Endometrial microvascular endothelial cells (primary cell): ENCODE measurements around the gene KRTAP12-3. TPM values are rescaled to one million over a fixed set of nuclear protein-coding genes. Genes with fewer than 3 reads are reported as not detected.
"Not testable (repeated sequence)": the region's sequence is repeated elsewhere in the genome, so short reads cannot be mapped to it uniquely, and the experiment has no call there.

Experiments
- in situ Hi-C: cut with HindIII; loops from 2 replicates; pipeline ENCODE4 v1.10.0; 2017; ENCODE audit warnings: low sequenced_read_pairs, low pct_unique_long_range_greater_than_20kb; ENCODE audit errors: inconsistent ontology term
- total RNA-seq: library from RNA; depleted of rRNA; stranded (reverse); fragments of >200 nt; gene quantifications from one replicate; pipeline ENCODE4 v1.2.3, GENCODE V29; 2015; ENCODE audit errors: inconsistent ontology term

The KRTAP12-3 gene
- total RNA-seq, 1 donor from 2014 or later: not detected

GRCh38 chr21:44626262-44626661 lies 31.5 kb upstream of the KRTAP12-3 start:
- in situ Hi-C loops: no loop called here

GRCh38 chr21:44626673-44627143 lies 31.0 kb upstream of the KRTAP12-3 start, which contains the start of gene KRTAP10-9:
Gene KRTAP10-9, plus strand, starts transcription at chr21:44627093. Its CDS starts 79 bp downstream, at chr21:44627172.
- in situ Hi-C loops: no loop called here

GRCh38 chr21:44627181-44627822 lies 30.4 kb upstream of the KRTAP12-3 start:
- in situ Hi-C loops: not testable (repeated sequence)

- in situ Hi-C loops: not testable (repeated sequence)
Observed at GRCh38 chr21:44627831-44628233, 29.9 kb upstream of the KRTAP12-3 start.

GRCh38 chr21:44628707-44629391 lies 28.9 kb upstream of the KRTAP12-3 start:
- in situ Hi-C loops: no loop called here

GRCh38 chr21:44630440-44630839 lies 27.3 kb upstream of the KRTAP12-3 start:
- in situ Hi-C loops: no loop called here

- in situ Hi-C loops: no loop called here
Observed at GRCh38 chr21:44632067-44632466, 25.7 kb upstream of the KRTAP12-3 start.

- in situ Hi-C loops: no loop called here
Observed at GRCh38 chr21:44636209-44637017, 21.3 kb upstream of the KRTAP12-3 start.

GRCh38 chr21:44637018-44637850 lies 20.5 kb upstream of the KRTAP12-3 start, which contains the start of gene KRTAP10-10:
Gene KRTAP10-10, plus strand, starts transcription at chr21:44637356. Its CDS starts 62 bp downstream, at chr21:44637418.
- in situ Hi-C loops: no loop called here

- in situ Hi-C loops: not testable (repeated sequence)
Observed at GRCh38 chr21:44637851-44638348, 19.8 kb upstream of the KRTAP12-3 start.

- in situ Hi-C loops: not testable (repeated sequence)
Observed at GRCh38 chr21:44638506-44639330, 19.0 kb upstream of the KRTAP12-3 start.

- in situ Hi-C loops: no loop called here
Observed at GRCh38 chr21:44639331-44639655, 18.4 kb upstream of the KRTAP12-3 start.

- in situ Hi-C loops: no loop called here
Observed at GRCh38 chr21:44640761-44641160, 17.0 kb upstream of the KRTAP12-3 start.

- in situ Hi-C loops: no loop called here
Observed at GRCh38 chr21:44643741-44644310, 13.9 kb upstream of the KRTAP12-3 start.

- in situ Hi-C loops: no loop called here
Observed at GRCh38 chr21:44644878-44645277, 12.9 kb upstream of the KRTAP12-3 start.

- in situ Hi-C loops: not testable (repeated sequence)
Observed at GRCh38 chr21:44646366-44647221, 11.1 kb upstream of the KRTAP12-3 start, which contains the start of gene KRTAP10-11. Gene KRTAP10-11, plus strand, starts transcription at chr21:44646414. Its CDS starts 45 bp downstream, at chr21:44646459.

GRCh38 chr21:44647222-44647552 lies 10.5 kb upstream of the KRTAP12-3 start:
- in situ Hi-C loops: no loop called here
